Breast epithelium (tissue), 3 donors: ENCODE results near the gene TRIM23.

Source experiments
- CTCF ChIP-seq, 3 donors: fragments of 450-650 bp; IDR thresholded peaks; one replicate each; pipeline ENCODE4 v1.5.1; 2016 to 2017; ENCODE audit warnings: antibody characterized with exemption in 3 of 3, mild to moderate bottlenecking in 3 of 3, moderate library complexity in 3 of 3
- POLR2A ChIP-seq: fragments of 450-650 bp; IDR thresholded peaks from one replicate; pipeline ENCODE4 v1.6.1; 2016; ENCODE audit warnings: antibody characterized with exemption, mild to moderate bottlenecking, moderate library complexity
- POLR2AphosphoS5 ChIP-seq, 3 donors: sonication (generic); formaldehyde crosslinking; IDR thresholded peaks; one replicate each; pipeline ENCODE4 v1.6.1; 2017; ENCODE audit warnings: antibody characterized with exemption in 3 of 3

GRCh38 chr5:65640240-65640639, 16.1 kb upstream of the TRIM23 start:
- TF ChIP-seq POLR2AphosphoS5 (IDR thresholded peaks at IDR 0.05), result no peak
- TF ChIP-seq CTCF (IDR thresholded peaks at IDR 0.05), result no peak
- no peak for TF ChIP-seq POLR2A
